Myocyte (in vitro differentiated cells): ENCODE results near the gene SLC22A23. TPM values are rescaled to one million over a fixed set of nuclear protein-coding genes. Genes with fewer than 3 reads are reported as not detected.
A peak's percentile ranks its signal among the peaks of the same experiment; 100 is the strongest.

ENCODE experiments used
- DNase-seq: peaks from one replicate; pipeline ENCODE4 v3.0.0-alpha.2; 2012; ENCODE audit warnings: low read depth
- total RNA-seq: library from RNA; depleted of rRNA; stranded (reverse); fragments of >200 nt; gene quantifications from 2 replicates; pipeline ENCODE4 v1.2.3, GENCODE V29; 2014

SLC22A23 gene
- total RNA-seq, 1 donor from 2014 or later: 1.9 TPM

- DNase-seq: no peak
These were observed 183.8 kb downstream of the SLC22A23 start for GRCh38 chr6:3272911-3273547.

GRCh38 chr6:3271756-3272155 is 185.1 kb downstream of the SLC22A23 start:
- no peak for DNase-seq

GRCh38 chr6:3270258-3270657 is 186.6 kb downstream of the SLC22A23 start:
- DNase-seq: no peak

- no peak for DNase-seq
These were observed 187.4 kb downstream of the SLC22A23 start for GRCh38 chr6:3269281-3269975.

- DNase-seq: no peak
These were observed 188.2 kb downstream of the SLC22A23 start for GRCh38 chr6:3268680-3269079.

- peak; percentile 66 for DNase-seq
These were observed 189.7 kb downstream of the SLC22A23 start for GRCh38 chr6:3267162-3267561.

- DNase-seq: no peak
These were observed 190.7 kb downstream of the SLC22A23 start for GRCh38 chr6:3266170-3266569.

GRCh38 chr6:3265671-3266070 is 191.2 kb downstream of the SLC22A23 start:
- DNase-seq: no peak

GRCh38 chr6:3264356-3264755 is 192.5 kb downstream of the SLC22A23 start:
- no peak for DNase-seq

- peak; percentile 93 for DNase-seq
These were observed 193.8 kb downstream of the SLC22A23 start for GRCh38 chr6:3263096-3263495.

GRCh38 chr6:3261921-3262320 is 194.9 kb downstream of the SLC22A23 start:
- DNase-seq: no peak

GRCh38 chr6:3261518-3261820 is 195.4 kb downstream of the SLC22A23 start:
- no peak for DNase-seq

GRCh38 chr6:3260772-3261517 is 195.9 kb downstream of the SLC22A23 start:
- DNase-seq: peak; percentile 68

GRCh38 chr6:3260296-3260695 is 196.6 kb downstream of the SLC22A23 start:
- no peak for DNase-seq

- DNase-seq: peak; percentile 56
These were observed 197.3 kb downstream of the SLC22A23 start for GRCh38 chr6:3259491-3259958.

- DNase-seq: peak; percentile 92
These were observed 197.9 kb downstream of the SLC22A23 start, which contains the start of gene PSMG4 for GRCh38 chr6:3258720-3259490. Gene PSMG4, plus strand, starts transcription at chr6:3258947. Its CDS starts 76 bp downstream, at chr6:3259023.

GRCh38 chr6:3258201-3258600 is 198.6 kb downstream of the SLC22A23 start:
- DNase-seq: no peak

GRCh38 chr6:3253597-3253961 is 203.3 kb downstream of the SLC22A23 start:
- no peak for DNase-seq

- no peak for DNase-seq
These were observed 203.8 kb downstream of the SLC22A23 start for GRCh38 chr6:3252861-3253596.

GRCh38 chr6:3252369-3252768 is 204.5 kb downstream of the SLC22A23 start:
- no peak for DNase-seq
